ENCODE measurements around the gene PSMF1.

- TF ChIP-seq EZH2 (IDR thresholded peaks at IDR 0.05) (no peak), EZH2phosphoT487 (IDR thresholded peaks at IDR 0.05) (no peak), CTCF (IDR thresholded peaks at IDR 0.05) (no peak)
Observed at GRCh38 chr20:1144401-1145172, 26.2 kb downstream of the PSMF1 start.
